ENCODE results near the gene NIT1. TPM values are rescaled to one million over a fixed set of nuclear protein-coding genes. Genes with fewer than 3 reads are reported as not detected.

The NIT1 gene
- total and polyA plus RNA-seq, 2 donors (not counting 3 experiments of a cell fraction or from before 2014, with no cell fraction given) = 20.3 to 26.5 TPM

DNA sequence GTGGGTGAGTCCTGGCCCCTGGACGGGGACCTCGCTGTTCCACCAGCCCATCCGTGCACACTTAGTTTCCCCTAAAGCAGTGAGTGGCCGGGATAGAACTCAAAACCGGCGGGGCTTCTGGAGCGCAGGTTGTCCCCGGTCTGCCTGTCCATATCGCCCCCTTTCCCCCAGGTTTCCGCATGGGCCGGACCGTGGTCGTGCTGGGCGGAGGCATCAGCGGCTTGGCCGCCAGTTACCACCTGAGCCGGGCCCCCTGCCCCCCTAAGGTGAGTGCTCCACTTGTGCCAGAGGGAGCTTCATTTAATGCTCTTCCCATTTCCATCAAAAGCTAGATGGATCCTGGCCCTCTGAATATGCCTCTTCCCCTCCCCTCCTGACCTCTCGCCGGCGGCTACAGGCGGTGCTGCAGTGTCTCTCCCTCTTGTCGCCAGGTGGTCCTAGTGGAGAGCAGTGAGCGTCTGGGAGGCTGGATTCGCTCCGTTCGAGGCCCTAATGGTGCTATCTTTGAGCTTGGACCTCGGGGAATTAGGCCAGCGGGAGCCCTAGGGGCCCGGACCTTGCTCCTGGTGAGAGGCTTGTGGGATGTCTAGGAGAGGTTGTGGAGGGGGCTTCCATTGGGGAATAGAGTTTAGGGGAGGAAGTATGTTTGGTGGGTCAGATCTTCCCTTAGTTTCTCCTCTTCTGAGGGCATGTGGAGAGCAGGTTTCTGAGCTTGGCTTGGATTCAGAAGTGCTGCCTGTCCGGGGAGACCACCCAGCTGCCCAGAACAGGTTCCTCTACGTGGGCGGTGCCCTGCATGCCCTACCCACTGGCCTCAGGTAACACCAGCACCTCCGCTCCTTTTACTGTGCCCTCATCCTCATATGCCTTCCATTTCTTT, 49.0 kb downstream of the NIT1 start:
- peak overlapping the region; percentile 93 for H3K4me2 ChIP-seq (ENCODE audit: insufficient read depth, low read length)
- peak overlapping the region; percentile 82 for H3K9ac ChIP-seq (replicated peaks; ENCODE audit: extremely low read depth, insufficient read depth, low read length)
- FAIRE-seq (no peak), DNase-seq (ENCODE audit: low read depth, low spot score) (no peak)
- ChIA-PET POLR2A (interaction anchor here (0.5 to 2.2 kb wide), 4 partner anchors 13 to 215 kb away, joined by 3 to 8 read pairs (median 4); partner anchors contain the start of gene TOMM40L), CTCF (interaction anchor here (0.6 to 3.1 kb wide), 16 partner anchors 7 to 215 kb away, joined by 3 to 35 read pairs (median 7); partner anchors contain the start of genes ADAMTS4, B4GALT3, CFAP126 and DEDD)
- intact Hi-C loops (cut with micrococcal nuclease) (loop anchor here (1.0 to 2.0 kb wide), 4 partner anchors 10 to 216 kb away; partner anchors contain the start of gene B4GALT3), dilution Hi-C loops (cut with MboI; ENCODE audit: extremely low pct_ligation_motif_present, low sequenced_read_pairs) (no loop called here)
- peak overlapping the region; percentile 81 to 87 (median 87) for H3K4me3 ChIP-seq (replicated peaks in 1 of 3; ENCODE audit: insufficient read depth in 1 of 3, low read depth in 1 of 3, low read length in 3 of 3)
- H3K9me1 ChIP-seq (replicated peaks; ENCODE audit: control insufficient read depth, extremely low read depth, insufficient read depth, low read length) = no peaks in the 10 kb centered on the region
- TF ChIP-seq MYC (IDR thresholded peaks at IDR 0.05; ENCODE audit: low read depth, low read length) (no peak), GATA2 (IDR thresholded peaks at IDR 0.05; ENCODE audit: insufficient read depth, insufficient read length, low read depth, low read length) (no peak), FOS (IDR thresholded peaks at IDR 0.05; ENCODE audit: borderline replicate concordance, insufficient read depth, low read length) (no peak), JUN (IDR thresholded peaks at IDR 0.05; ENCODE audit: borderline replicate concordance, insufficient read depth, insufficient read length, low read depth) (no peak), EZH2 (IDR thresholded peaks at IDR 0.05; ENCODE audit: borderline replicate concordance, low read depth, low read length, severe bottlenecking) (no peak), CTCF (IDR thresholded peaks at IDR 0.05; ENCODE audit: extremely low read depth in 1 of 2, insufficient read depth in 1 of 2, low read depth in 1 of 2, low read length in 2 of 2) (no peak), POLR2AphosphoS5 (IDR thresholded peaks at IDR 0.05; ENCODE audit: insufficient read depth, low read depth, low read length) (no peak), POLR2A (IDR thresholded peaks at IDR 0.05; ENCODE audit: low read depth, low read length) (no peak)
- TF ChIP-seq, protein P1, sequence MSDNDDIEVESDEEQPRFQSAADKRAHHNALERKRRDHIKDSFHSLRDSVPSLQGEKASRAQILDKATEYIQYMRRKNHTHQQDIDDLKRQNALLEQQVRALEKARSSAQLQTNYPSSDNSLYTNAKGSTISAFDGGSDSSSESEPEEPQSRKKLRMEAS (IDR thresholded peaks at IDR 0.05; ENCODE audit: insufficient read depth, insufficient read length) = no peak
- H3K27me3 ChIP-seq (ENCODE audit: control insufficient read depth in 2 of 2, insufficient read depth in 2 of 2, low read length in 2 of 2) = no peaks in the 10 kb centered on the region
- peak overlapping the region; percentile 74 for H3K27ac ChIP-seq (ENCODE audit: insufficient read depth, low read depth, low read length)
- peak overlapping the region; percentile 79 for H2AFZ ChIP-seq (ENCODE audit: low read depth, low read length)
- no peaks in the 10 kb centered on the region for H3K79me2 ChIP-seq (ENCODE audit: control insufficient read depth, insufficient read depth, low read length)
- H3K9me3 ChIP-seq (replicated peaks; ENCODE audit: control insufficient read depth, insufficient read depth, low read length) = no peaks in the 10 kb centered on the region
- peaks cover 11 to 26% of the 10 kb centered on the region in 2 experiments for H3K36me3 ChIP-seq (ENCODE audit: control insufficient read depth in 2 of 2, extremely low read depth in 1 of 2, insufficient read depth in 2 of 2, low read length in 2 of 2)
- H3K4me1 ChIP-seq (ENCODE audit: control insufficient read depth, extremely low read depth, insufficient read depth, low read length) = peaks cover 16% of the 10 kb centered on the region
- H4K20me1 ChIP-seq (replicated peaks; ENCODE audit: control insufficient read depth, extremely low read depth, insufficient read depth, low read length) = no peaks in the 10 kb centered on the region
- TSS peak; percentile 30 for BruUV-seq (replicated peaks)

All from endothelial cell of umbilical vein (primary cell).